ENCODE measurements around the gene ZBTB8B.

- no peak for TF ChIP-seq POLR2AphosphoS5 (IDR thresholded peaks at IDR 0.05)
- no peak for TF ChIP-seq CTCF (IDR thresholded peaks at IDR 0.05; ENCODE audit: poor library complexity, severe bottlenecking)
- no peak for TF ChIP-seq EP300 (conservative IDR thresholded peaks at IDR 0.05; ENCODE audit: poor library complexity, severe bottlenecking)
- no peak for TF ChIP-seq REST (IDR thresholded peaks at IDR 0.05; ENCODE audit: borderline replicate concordance)
- no peak for TF ChIP-seq MXI1 (conservative IDR thresholded peaks at IDR 0.05; ENCODE audit: poor library complexity, severe bottlenecking)
These were observed 38.2 kb upstream of the ZBTB8B start for GRCh38 chr1:32426489-32427255.

Data from neural cell (in vitro differentiated cells).